CD14-positive monocyte (primary cell): ENCODE data around the gene CCDC167. TPM values are rescaled to one million over a fixed set of nuclear protein-coding genes. Genes with fewer than 3 reads are reported as not detected.

ENCODE experiments used
- DNase-seq, 3 donors: peaks; one replicate each; pipeline ENCODE4 v3.0.0-alpha.2; 2011 to 2022
- H2AFZ ChIP-seq: 2 replicates; pipeline ENCODE4 v1.6.0; 2012; ENCODE audit warnings: mild to moderate bottlenecking, low read depth, low read length, inconsistent platforms; ENCODE audit not compliant: insufficient read depth, poor library complexity, severe bottlenecking
- H3K27ac ChIP-seq, 2 donors: 1 replicate in 1 of 2; 2 replicates in 1 of 2; pipeline ENCODE4 v1.5.1; 2012 to 2013; ENCODE audit warnings: low read length in 2 of 2, control low read depth in 1 of 2, inconsistent platforms in 1 of 2, low read depth in 1 of 2, mild to moderate bottlenecking in 1 of 2
- H3K27me3 ChIP-seq, 2 donors: one replicate each; pipeline versions ENCODE4 v1.6.0 to v1.6.1; 2011 to 2013; ENCODE audit warnings: low read length in 2 of 2; ENCODE audit not compliant: control insufficient read depth in 2 of 2, insufficient read depth in 2 of 2
- H3K36me3 ChIP-seq, 2 donors: replicated peaks in 1 of 2; 1 replicate in 1 of 2; 2 replicates in 1 of 2; pipeline versions ENCODE4 v1.5.1 to v1.6.1; 2012 to 2013; ENCODE audit warnings: low read length in 2 of 2, control low read depth in 1 of 2, inconsistent platforms in 1 of 2, mild to moderate bottlenecking in 1 of 2; ENCODE audit not compliant: insufficient read depth in 2 of 2, control insufficient read depth in 1 of 2
- H3K4me1 ChIP-seq, 2 donors: 1 replicate in 1 of 2; 2 replicates in 1 of 2; pipeline versions ENCODE4 v1.5.1 to v1.6.1; 2012 to 2013; ENCODE audit warnings: low read length in 2 of 2, control low read depth in 1 of 2, inconsistent platforms in 1 of 2, mild to moderate bottlenecking in 1 of 2, moderate library complexity in 1 of 2; ENCODE audit not compliant: insufficient read depth in 2 of 2, control insufficient read depth in 1 of 2
- H3K4me2 ChIP-seq: replicated peaks from 2 replicates; pipeline ENCODE3; 2012; ENCODE audit warnings: low read length, moderate library complexity, mild to moderate bottlenecking; ENCODE audit not compliant: poor library complexity, severe bottlenecking; ENCODE audit errors: extremely low read depth
- H3K4me3 ChIP-seq, 3 experiments: fragments of 200-600 bp in 1 of 3; sonication (generic) in 1 of 3; replicated peaks in 1 of 3; 1 replicate in 2 of 3; 2 replicates in 1 of 3; pipeline ENCODE4 v1.5.1; 2011 to 2013; ENCODE audit warnings: low read length in 3 of 3, mild to moderate bottlenecking in 3 of 3, control low read depth in 2 of 3, low read depth in 2 of 3, inconsistent platforms in 1 of 3, moderate library complexity in 1 of 3
- H3K79me2 ChIP-seq: 2 replicates; pipeline ENCODE4 v1.6.0; 2012; ENCODE audit warnings: mild to moderate bottlenecking, control low read depth, inconsistent platforms, low read length, moderate library complexity; ENCODE audit not compliant: insufficient read depth
- H3K9ac ChIP-seq: 2 replicates; pipeline ENCODE4 v1.6.0; 2017; ENCODE audit warnings: low read length, mild to moderate bottlenecking; ENCODE audit not compliant: insufficient read depth, poor library complexity, severe bottlenecking
- H3K9me3 ChIP-seq, 2 donors: replicated peaks in 1 of 2; 1 replicate in 1 of 2; 2 replicates in 1 of 2; pipeline versions ENCODE4 v1.5.1 to v1.6.1; 2012 to 2013; ENCODE audit warnings: low read length in 2 of 2, control low read depth in 1 of 2; ENCODE audit not compliant: control insufficient read depth in 1 of 2, insufficient read depth in 1 of 2
- H4K20me1 ChIP-seq: 2 replicates; pipeline ENCODE4 v1.6.0; 2012; ENCODE audit warnings: mild to moderate bottlenecking, low read length, control low read depth, moderate library complexity; ENCODE audit not compliant: insufficient read depth
- H3K27ac Mint-ChIP-seq, 7 donors: one replicate each; pipeline ENCODE4 v1.8.0; 2020; ENCODE audit warnings: mild to moderate bottlenecking in 7 of 7, mixed read lengths in 7 of 7, moderate library complexity in 6 of 7, inconsistent platforms in 2 of 7
- H3K27me3 Mint-ChIP-seq, 3 donors: one replicate each; pipeline ENCODE4 v1.8.0; 2021 to 2022; ENCODE audit warnings: low read depth in 3 of 3, mild to moderate bottlenecking in 3 of 3, mixed read lengths in 3 of 3, moderate library complexity in 3 of 3, inconsistent platforms in 1 of 3
- H3K36me3 Mint-ChIP-seq, 2 donors: one replicate each; pipeline ENCODE4 v1.8.0; 2020; ENCODE audit warnings: mixed read lengths in 2 of 2, inconsistent platforms in 1 of 2, mild to moderate bottlenecking in 1 of 2
- H3K4me1 Mint-ChIP-seq: one replicate; pipeline ENCODE4 v1.8.0; 2020; ENCODE audit warnings: mild to moderate bottlenecking, mixed read lengths
- H3K4me3 Mint-ChIP-seq, 2 donors: one replicate each; pipeline ENCODE4 v1.8.0; 2020; ENCODE audit warnings: mild to moderate bottlenecking in 2 of 2, mixed read lengths in 2 of 2, moderate library complexity in 1 of 2
- H3K9me3 Mint-ChIP-seq, 7 donors: one replicate each; pipeline ENCODE4 v1.8.0; 2020 to 2022; ENCODE audit warnings: mixed read lengths in 7 of 7, mild to moderate bottlenecking in 6 of 7, moderate library complexity in 6 of 7, inconsistent platforms in 2 of 7
- CTCF ChIP-seq: fragments of 200-600 bp; IDR thresholded peaks from one replicate; pipeline ENCODE4 v1.8.0; 2022; ENCODE audit warnings: antibody characterized with exemption, mild to moderate bottlenecking
- WGBS: methylation state at CpG from one replicate; pipeline ENCODE4 v1.1.5; 2013; ENCODE audit warnings: missing lambda C conversion rate; ENCODE audit not compliant: insufficient coverage; 5-methylcytosine and 5-hydroxymethylcytosine counted together
- intact Hi-C, 2 donors: fragments of 100-400 bp; cut with micrococcal nuclease; formaldehyde crosslinking; loops; one replicate each; pipeline versions ENCODE4 v1.15.0 to v1.15.1; 2023
- polyA plus RNA-seq, 3 donors: library from polyadenylated mRNA; depleted of rRNA in 1 of 3; unstranded in 2 of 3; stranded (reverse) in 1 of 3; fragments of 300-500 nt in 2 of 3; fragments of >200 nt in 1 of 3; fragmentation: Illumina TruSeq in 2 of 3; gene quantifications; 1 replicate in 2 of 3; 2 replicates in 1 of 3; pipeline ENCODE4 v1.2.3, GENCODE V29; 2012 to 2021

The CCDC167 gene
- polyA plus RNA-seq, 3 donors, result 12.5 to 22.9 (median 20.7) TPM

- no peak overlapping the region for H3K27ac Mint-ChIP-seq
- no peaks in the 10 kb centered on the region for H4K20me1 ChIP-seq
- H3K4me1 Mint-ChIP-seq, result no peaks in the 10 kb centered on the region
Observed at GRCh38 chr6:37478827-37479226, 20.9 kb downstream of the CCDC167 start.

GRCh38 chr6:37477656-37478435 lies 21.8 kb downstream of the CCDC167 start:
- no peak for TF ChIP-seq CTCF
- H2AFZ ChIP-seq, result no peak overlapping the region
- Mint-ChIP-seq H3K4me3 (no peak overlapping the region), H3K27ac (peak overlapping the region in 1 of 7 donors; percentile 12), H3K36me3 (peaks cover 88 to 97% of the 10 kb centered on the region in 2 donors), H3K27me3 (no peaks in the 10 kb centered on the region), H3K9me3 (no peaks in the 10 kb centered on the region), H3K4me1 (no peaks in the 10 kb centered on the region)
- no peak overlapping the region for H3K4me3 ChIP-seq
- no peaks in the 10 kb centered on the region for H3K27me3 ChIP-seq
- intact Hi-C loops, result no loop called here
- no peaks in the 10 kb centered on the region for H3K9me3 ChIP-seq
- H4K20me1 ChIP-seq, result no peaks in the 10 kb centered on the region
- 97% methylated on average over 10 of the region's 18 CpGs for WGBS
- DNase-seq, result no peak
- H3K79me2 ChIP-seq, result no peaks in the 10 kb centered on the region
- peaks cover 92 to 100% of the 10 kb centered on the region in 2 donors for H3K36me3 ChIP-seq
- H3K4me1 ChIP-seq, result no peaks in the 10 kb centered on the region
- no peak overlapping the region for H3K9ac ChIP-seq
- H3K4me2 ChIP-seq, result no peak overlapping the region
- no peak overlapping the region for H3K27ac ChIP-seq

More at GRCh38 chr6:37478827-37479226, 20.9 kb downstream of the CCDC167 start:
- Mint-ChIP-seq H3K36me3 (peaks cover 88 to 97% of the 10 kb centered on the region in 2 donors), H3K27me3 (no peaks in the 10 kb centered on the region), H3K9me3 (no peaks in the 10 kb centered on the region), H3K4me3 (no peak overlapping the region)
- Histone ChIP-seq H3K27me3 (no peaks in the 10 kb centered on the region), H3K4me3 (no peak overlapping the region), H3K79me2 (no peaks in the 10 kb centered on the region), H3K36me3 (peaks cover 90 to 100% of the 10 kb centered on the region in 2 donors), H2AFZ (no peak overlapping the region), H3K9me3 (no peaks in the 10 kb centered on the region), H3K9ac (no peak overlapping the region), H3K27ac (no peak overlapping the region), H3K4me1 (no peaks in the 10 kb centered on the region), H3K4me2 (no peak overlapping the region)
- WGBS, result 96% methylated on average over 5 of the region's 7 CpGs
- TF ChIP-seq CTCF, result no peak
- intact Hi-C loops, result no loop called here
- DNase-seq, result no peak
